HG02763 (cell line): ENCODE data around the gene DNAH9.

ENCODE experiments used
- ATAC-seq: cut with Tn5 transposase; IDR thresholded peaks from one replicate; pipeline ENCODE4 v1.9.1; 2021; ENCODE audit warnings: mild to moderate bottlenecking, moderate library complexity; ENCODE audit not compliant: unreplicated experiment

The DNAH9 gene

DNA sequence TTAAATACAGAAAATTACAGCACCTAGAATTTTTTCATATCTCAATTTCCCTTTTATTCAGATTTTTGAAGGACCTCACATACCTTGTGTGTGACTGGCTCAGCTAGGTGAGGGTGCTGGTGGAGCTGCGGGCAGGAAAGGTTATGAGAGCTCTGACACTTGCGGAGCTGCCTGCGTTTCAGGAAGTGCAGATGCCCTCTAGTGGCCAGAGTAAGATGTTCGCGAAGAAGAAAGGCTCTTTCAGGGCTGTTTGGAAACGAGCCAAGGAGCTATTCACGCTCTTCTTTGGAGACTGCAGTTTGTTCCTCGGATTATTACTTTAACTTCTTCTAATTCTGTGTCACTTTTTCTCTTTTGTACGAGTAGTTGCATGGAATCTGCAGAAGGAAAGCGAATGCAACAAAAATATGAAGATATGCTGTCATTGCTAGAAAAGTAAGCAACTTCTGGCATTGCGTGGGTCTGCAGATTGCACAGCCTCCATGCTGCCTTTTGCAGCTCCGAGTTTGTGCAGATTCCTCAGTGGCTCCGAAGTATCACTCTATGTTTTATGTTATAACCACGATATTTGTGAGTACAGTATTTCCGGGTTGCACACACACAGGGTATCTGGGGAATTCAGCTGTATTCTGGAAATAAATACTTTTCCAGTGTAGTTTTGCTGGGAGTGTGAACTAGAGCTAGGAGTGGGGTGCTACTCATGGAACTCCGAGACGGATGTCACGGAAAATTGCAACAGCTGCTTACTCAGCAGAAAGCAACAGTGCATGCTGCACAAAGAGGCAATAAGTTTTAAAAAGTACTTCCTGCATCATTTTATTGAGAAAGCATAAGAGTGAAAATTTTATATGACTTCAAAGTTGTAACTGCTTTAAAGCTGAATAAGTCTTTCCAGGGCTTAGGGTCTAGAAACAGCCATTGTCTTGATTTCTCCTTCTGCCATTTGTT, 46.3 kb downstream of the DNAH9 start:
- ATAC-seq, result no peak

DNA sequence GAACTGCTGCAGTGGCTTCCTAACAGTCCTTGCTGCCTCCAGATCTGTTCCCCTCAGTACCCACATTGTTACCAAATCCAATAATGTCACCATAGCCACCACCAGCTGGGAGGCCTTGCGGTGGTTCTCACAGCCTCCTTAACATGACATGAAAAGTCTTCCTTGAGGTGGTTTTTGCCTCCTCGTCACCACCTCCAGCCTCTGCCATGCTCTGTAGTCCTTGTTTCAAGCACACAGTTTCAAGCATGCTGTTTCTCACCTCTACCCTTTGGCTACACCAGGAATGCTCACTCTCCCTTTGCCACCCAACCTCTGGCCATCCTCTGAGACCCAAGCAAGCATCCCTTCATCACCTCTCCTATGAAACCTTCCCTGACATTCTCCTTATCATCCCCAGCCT, 47.2 kb downstream of the DNAH9 start:
- no peak for ATAC-seq

DNA sequence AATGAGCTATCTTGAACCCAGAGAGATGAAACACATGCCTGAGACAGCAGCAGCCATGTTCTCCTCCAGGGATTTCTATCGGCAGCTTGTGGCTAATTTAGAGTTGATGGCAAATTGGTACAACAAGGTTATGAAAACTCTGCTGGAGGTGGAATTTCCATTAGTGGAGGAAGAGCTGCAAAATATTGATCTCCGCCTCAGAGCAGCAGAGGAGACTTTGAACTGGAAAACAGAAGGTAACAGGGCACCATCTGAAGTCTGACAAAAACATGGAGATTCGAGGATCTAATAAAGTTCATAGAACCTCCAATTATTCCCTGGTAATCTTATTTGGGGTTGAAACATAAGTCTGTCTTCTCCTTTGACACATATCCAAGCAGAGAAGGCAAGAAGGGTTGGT, 52.8 kb downstream of the DNAH9 start:
- no peak for ATAC-seq

GRCh38 chr17:11668618-11669017, 70.3 kb downstream of the DNAH9 start:
- ATAC-seq, result no peak

DNA sequence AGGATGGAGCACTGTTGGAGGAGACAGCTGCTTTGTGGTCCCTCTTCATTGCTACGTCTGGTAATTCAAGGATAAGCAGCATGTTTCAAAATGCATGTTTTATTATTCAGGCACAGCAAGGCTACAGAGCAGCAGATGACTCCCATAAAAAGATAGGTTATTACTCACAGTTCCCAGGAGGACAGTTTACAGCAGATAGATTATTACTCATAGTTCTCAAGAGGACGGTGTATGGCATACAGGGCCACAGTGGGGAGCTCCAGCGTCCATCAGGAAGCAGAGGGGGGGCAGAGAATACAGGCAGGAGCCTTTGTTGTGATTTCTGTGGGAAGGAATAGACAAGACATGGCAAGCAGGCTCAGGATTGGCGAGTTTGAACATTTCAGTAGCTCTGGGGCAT, 72.9 kb downstream of the DNAH9 start:
- ATAC-seq, result no peak

GRCh38 chr17:11682646-11683045, 84.4 kb downstream of the DNAH9 start:
- ATAC-seq, result no peak

GRCh38 chr17:11690681-11691080, 92.4 kb downstream of the DNAH9 start:
- no peak for ATAC-seq

- ATAC-seq, result no peak
Measured at GRCh38 chr17:11692688-11693087, 94.4 kb downstream of the DNAH9 start.

DNA sequence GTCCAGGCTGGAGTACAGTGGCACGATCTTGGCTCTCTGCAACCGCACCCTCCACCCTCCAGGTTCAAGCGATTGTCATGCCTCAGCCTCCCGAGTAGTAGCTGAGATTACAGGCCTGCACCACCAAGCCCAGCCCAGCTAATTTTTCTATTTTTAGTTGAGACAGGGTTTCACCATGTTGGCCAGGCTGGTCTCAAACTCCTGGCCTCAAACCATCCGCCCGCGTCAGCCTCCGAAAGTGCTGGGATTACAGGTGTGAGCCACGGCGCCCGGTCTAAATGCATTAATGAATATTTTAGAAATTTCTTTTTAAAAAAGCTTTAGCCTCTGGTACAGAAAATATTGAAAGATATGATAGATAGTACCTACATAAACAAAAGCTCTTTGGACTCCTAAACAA, 95.0 kb downstream of the DNAH9 start:
- ATAC-seq, result no peak

GRCh38 chr17:11700668-11701067, 102.4 kb downstream of the DNAH9 start:
- no peak for ATAC-seq

GRCh38 chr17:11701911-11702310, 103.6 kb downstream of the DNAH9 start:
- no peak for ATAC-seq

DNA sequence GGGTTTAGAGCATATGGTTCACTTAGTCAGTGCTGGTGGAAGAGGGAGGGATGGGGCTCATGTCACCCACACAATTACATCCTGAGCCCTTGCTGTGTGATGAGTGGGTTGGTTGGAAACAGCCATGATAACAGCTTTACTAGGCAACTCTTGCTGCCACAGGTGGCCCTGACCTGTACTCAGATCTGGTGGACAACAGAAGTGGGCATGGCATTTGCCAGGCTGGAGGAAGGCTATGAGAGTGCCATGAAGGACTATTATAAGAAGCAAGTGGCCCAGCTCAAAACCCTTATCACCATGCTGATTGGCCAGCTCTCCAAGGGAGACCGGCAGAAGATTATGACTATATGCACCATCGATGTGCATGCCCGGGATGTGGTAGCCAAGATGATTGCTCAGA, 105.8 kb downstream of the DNAH9 start:
- no peak for ATAC-seq

DNA sequence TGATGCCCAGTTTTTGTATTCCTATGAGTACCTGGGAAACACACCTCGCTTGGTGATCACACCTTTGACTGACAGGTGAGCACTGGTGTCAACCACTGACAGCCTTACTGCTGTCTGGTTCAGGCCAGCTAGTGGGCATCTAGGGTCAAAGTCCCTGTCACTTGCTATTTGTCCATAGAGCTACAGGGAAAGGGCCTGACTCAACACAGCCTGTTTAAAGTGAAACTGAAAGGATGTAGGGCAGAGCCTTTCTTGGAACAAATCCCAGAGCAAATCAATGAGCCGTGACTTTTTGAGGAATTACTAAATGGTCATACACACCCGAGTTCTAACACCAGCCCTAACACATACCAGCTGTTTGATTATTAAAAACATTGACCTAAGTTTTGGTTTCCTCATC, 106.8 kb downstream of the DNAH9 start:
- no peak for ATAC-seq

DNA sequence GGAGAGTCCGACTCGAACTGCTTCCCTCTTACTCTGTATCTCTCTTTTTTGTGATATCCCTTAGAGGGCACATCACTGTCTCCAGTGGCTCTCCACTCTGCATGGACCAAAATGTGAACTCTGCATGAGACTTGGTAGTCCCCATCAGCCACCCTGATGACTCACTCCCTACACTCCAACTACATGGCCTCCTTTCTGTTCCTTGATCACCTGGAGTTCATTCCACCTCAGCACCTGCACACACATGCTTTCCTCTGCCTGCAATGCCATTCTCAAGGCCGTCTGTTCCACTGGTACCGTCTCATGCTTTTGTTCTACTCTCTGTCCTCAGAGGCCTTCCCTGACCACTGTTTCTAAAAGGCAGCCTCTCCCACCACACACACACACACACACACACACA, 109.3 kb downstream of the DNAH9 start:
- no peak for ATAC-seq

GRCh38 chr17:11712456-11712855, 114.2 kb downstream of the DNAH9 start:
- ATAC-seq, result no peak

DNA sequence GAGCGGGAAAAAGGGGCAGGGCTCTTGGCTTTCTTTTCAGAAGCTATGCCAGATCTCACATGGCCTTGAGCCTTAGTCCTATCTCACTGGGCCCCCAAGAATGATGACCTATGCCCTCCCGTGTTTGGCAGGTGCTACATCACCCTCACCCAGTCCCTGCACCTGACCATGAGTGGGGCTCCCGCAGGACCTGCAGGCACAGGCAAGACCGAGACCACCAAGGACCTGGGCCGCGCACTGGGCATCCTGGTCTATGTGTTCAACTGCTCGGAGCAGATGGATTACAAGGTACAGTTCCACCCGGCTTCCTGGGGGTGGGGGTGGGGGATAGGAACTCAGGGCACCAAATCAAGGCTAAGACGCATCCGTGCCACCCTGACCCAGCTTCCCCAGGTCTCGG, 120.9 kb downstream of the DNAH9 start:
- ATAC-seq, result no peak

GRCh38 chr17:11719856-11720255, 121.6 kb downstream of the DNAH9 start:
- ATAC-seq, result no peak

GRCh38 chr17:11720816-11721215, 122.5 kb downstream of the DNAH9 start:
- no peak for ATAC-seq

DNA sequence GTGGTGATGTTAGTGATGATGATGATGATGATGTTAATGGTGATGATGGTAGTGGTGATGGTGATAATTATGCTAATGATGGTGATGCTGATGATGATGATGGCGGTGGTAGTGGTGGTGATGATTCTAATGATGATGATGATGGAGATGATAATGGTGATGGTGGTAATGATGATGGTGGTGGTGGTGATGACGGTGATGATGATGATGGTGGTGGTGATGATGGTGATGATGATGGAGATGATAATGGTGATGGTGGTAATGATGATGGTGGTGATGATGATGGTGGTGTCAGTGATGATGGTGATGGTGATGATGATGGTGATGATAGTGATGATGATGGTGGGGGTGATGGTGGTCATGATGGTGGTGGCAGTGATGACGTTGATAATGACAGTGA, 132.5 kb downstream of the DNAH9 start:
- no peak for ATAC-seq

- ATAC-seq, result no peak
Measured at GRCh38 chr17:11736613-11737312, 138.5 kb downstream of the DNAH9 start.

DNA sequence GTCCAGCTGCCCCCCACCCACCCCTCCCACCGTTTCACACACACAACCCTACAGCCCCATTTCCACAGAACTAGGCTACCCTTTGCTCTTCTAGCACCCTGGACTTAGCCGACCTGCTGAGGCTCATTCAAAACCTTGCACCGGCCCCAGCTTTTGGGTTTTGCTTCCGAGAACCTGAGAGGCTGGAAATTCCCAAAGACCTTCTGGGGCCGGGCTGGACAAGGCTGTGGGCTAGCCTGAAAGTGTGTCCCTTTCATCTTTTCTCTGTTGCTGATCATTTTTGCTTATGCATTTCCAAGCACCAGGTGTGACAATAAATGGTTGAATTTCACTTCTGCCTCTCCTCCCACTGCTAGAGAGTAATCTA, 139.0 kb downstream of the DNAH9 start:
- no peak for ATAC-seq

DNA sequence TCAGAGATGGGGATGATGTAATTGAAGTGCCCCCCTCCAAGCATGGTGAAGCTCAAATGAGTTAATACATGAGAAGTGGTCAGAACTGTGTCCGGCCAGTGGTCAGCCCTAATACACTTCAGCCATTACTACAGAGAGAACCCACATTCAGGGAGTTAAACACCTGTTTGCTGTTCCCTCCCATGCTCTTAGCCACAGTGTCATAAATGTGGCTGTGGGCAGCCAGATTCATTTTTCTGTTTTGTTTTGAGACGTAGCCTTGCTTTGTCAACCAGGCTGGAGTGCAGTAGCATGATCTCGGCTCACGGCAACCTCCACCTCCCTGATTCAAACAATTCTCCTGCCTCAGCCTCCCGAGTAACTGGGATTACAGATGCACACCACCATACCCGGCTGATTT, 139.9 kb downstream of the DNAH9 start:
- no peak for ATAC-seq
